ENCODE measurements around the gene QSOX1.

The QSOX1 gene

GRCh38 chr1:180236698-180237509, 82.2 kb downstream of the QSOX1 start:
- no peaks in the 10 kb centered on the region for H3K36me3 Mint-ChIP-seq (ENCODE audit: low read depth)
- no peaks in the 10 kb centered on the region for H3K9me3 Mint-ChIP-seq
- intact Hi-C loops (cut with micrococcal nuclease), result no loop called here
- peaks cover 95% of the 10 kb centered on the region for H3K27me3 Mint-ChIP-seq
- no peak overlapping the region for H3K4me3 Mint-ChIP-seq
- H3K27ac Mint-ChIP-seq, result no peak overlapping the region
- peaks cover 49% of the 10 kb centered on the region for H3K4me1 Mint-ChIP-seq (ENCODE audit: low read depth)

DNA sequence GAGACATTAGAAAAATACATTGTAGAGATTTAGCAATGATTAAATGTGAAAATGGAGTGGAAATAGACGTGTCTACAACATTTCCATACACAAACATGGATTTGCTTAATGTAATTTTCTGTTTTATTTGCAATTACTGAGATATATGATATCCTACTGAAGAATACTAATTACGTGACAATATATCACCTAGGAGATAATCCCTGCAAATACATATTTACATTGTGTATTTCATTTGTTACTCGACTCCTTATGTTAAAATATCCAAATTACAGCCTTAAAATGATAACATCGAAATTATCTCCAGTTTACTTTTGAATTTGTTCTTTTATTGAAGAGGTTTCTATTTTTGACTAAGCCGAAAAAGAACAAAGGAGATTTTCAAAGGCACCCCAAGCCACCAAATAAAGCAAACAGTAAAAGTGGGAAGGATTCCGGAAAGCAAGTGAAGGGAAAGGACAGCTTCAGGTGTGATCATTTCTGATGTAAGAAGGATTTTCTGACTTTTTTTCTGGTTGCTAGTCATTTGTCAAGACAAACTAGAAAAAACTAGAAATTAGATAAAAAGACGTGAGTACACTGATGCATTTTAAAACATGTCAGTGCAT, 83.3 kb downstream of the QSOX1 start:
- no peaks in the 10 kb centered on the region for H3K36me3 Mint-ChIP-seq (ENCODE audit: low read depth)
- no peak overlapping the region for H3K4me3 Mint-ChIP-seq
- H3K27ac Mint-ChIP-seq, result no peak overlapping the region
- intact Hi-C loops (cut with micrococcal nuclease), result no loop called here
- no peaks in the 10 kb centered on the region for H3K9me3 Mint-ChIP-seq
- H3K4me1 Mint-ChIP-seq (ENCODE audit: low read depth), result peaks cover 48% of the 10 kb centered on the region
- peaks cover 93% of the 10 kb centered on the region for H3K27me3 Mint-ChIP-seq

GRCh38 chr1:180238675-180239074, 84.0 kb downstream of the QSOX1 start:
- Mint-ChIP-seq H3K27me3 (peaks cover 89% of the 10 kb centered on the region), H3K36me3 (ENCODE audit: low read depth) (no peaks in the 10 kb centered on the region), H3K27ac (no peak overlapping the region), H3K4me3 (no peak overlapping the region), H3K4me1 (ENCODE audit: low read depth) (peaks cover 41% of the 10 kb centered on the region), H3K9me3 (no peaks in the 10 kb centered on the region)
- intact Hi-C loops (cut with micrococcal nuclease), result no loop called here

- no peaks in the 10 kb centered on the region for H3K9me3 Mint-ChIP-seq
- H3K27me3 Mint-ChIP-seq, result peaks cover 84% of the 10 kb centered on the region
- no peak overlapping the region for H3K4me3 Mint-ChIP-seq
- H3K36me3 Mint-ChIP-seq (ENCODE audit: low read depth), result no peaks in the 10 kb centered on the region
- H3K27ac Mint-ChIP-seq, result no peak overlapping the region
- intact Hi-C loops (cut with micrococcal nuclease), result no loop called here
- H3K4me1 Mint-ChIP-seq (ENCODE audit: low read depth), result peaks cover 33% of the 10 kb centered on the region
Measured at GRCh38 chr1:180239145-180240096, 84.8 kb downstream of the QSOX1 start.

- Mint-ChIP-seq H3K4me1 (ENCODE audit: low read depth) (peaks cover 8% of the 10 kb centered on the region), H3K4me3 (no peak overlapping the region), H3K27me3 (peaks cover 63% of the 10 kb centered on the region), H3K27ac (no peak overlapping the region), H3K36me3 (ENCODE audit: low read depth) (no peaks in the 10 kb centered on the region), H3K9me3 (no peaks in the 10 kb centered on the region)
- intact Hi-C loops (cut with micrococcal nuclease), result no loop called here
Measured at GRCh38 chr1:180241716-180242544, 87.3 kb downstream of the QSOX1 start.

GRCh38 chr1:180243517-180244221, 89.0 kb downstream of the QSOX1 start:
- intact Hi-C loops (cut with micrococcal nuclease), result no loop called here
- H3K27me3 Mint-ChIP-seq, result peaks cover 48% of the 10 kb centered on the region
- no peak overlapping the region for H3K4me3 Mint-ChIP-seq
- H3K27ac Mint-ChIP-seq, result no peak overlapping the region
- peaks cover 6% of the 10 kb centered on the region for H3K4me1 Mint-ChIP-seq (ENCODE audit: low read depth)
- no peaks in the 10 kb centered on the region for H3K36me3 Mint-ChIP-seq (ENCODE audit: low read depth)
- H3K9me3 Mint-ChIP-seq, result no peaks in the 10 kb centered on the region

DNA sequence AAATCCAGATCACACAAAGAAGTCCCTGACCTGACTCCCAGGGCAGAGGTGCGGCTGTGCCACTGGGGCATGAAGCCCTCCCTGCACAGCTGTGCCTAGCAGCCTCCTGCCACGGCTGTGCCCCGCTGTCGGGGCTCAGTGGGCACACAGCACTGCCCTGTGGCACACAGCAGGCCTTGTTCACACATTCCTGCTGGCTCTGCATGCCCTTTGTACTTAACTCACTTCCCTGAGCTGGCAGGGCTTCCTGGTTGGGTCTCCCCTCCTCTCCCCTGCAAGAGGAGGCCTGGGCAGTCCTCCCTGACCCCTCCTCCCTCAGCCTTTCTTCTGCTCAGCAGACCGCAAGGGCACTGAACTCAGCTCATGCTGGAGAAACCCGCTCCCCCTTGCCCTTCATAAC, 90.2 kb downstream of the QSOX1 start:
- Mint-ChIP-seq H3K9me3 (no peaks in the 10 kb centered on the region), H3K27me3 (peaks cover 44% of the 10 kb centered on the region)

GRCh38 chr1:180246579-180246978, 91.9 kb downstream of the QSOX1 start:
- H3K27me3 Mint-ChIP-seq, result peaks cover 38% of the 10 kb centered on the region
- no peaks in the 10 kb centered on the region for H3K9me3 Mint-ChIP-seq
- peaks cover 6% of the 10 kb centered on the region for H3K4me1 Mint-ChIP-seq (ENCODE audit: low read depth)
- H3K27ac Mint-ChIP-seq, result no peak overlapping the region
- H3K4me3 Mint-ChIP-seq, result no peak overlapping the region
- H3K36me3 Mint-ChIP-seq (ENCODE audit: low read depth), result no peaks in the 10 kb centered on the region
- intact Hi-C loops (cut with micrococcal nuclease), result no loop called here

More for the DNA sequence above, 90.2 kb downstream of the QSOX1 start:
- no peak overlapping the region for H3K4me3 Mint-ChIP-seq
- H3K36me3 Mint-ChIP-seq (ENCODE audit: low read depth), result no peaks in the 10 kb centered on the region
- peaks cover 6% of the 10 kb centered on the region for H3K4me1 Mint-ChIP-seq (ENCODE audit: low read depth)
- intact Hi-C loops (cut with micrococcal nuclease), result no loop called here
- no peak overlapping the region for H3K27ac Mint-ChIP-seq

- intact Hi-C loops (cut with micrococcal nuclease), result no loop called here
- peaks cover 37% of the 10 kb centered on the region for H3K27me3 Mint-ChIP-seq
- peaks cover 2% of the 10 kb centered on the region for H3K4me1 Mint-ChIP-seq (ENCODE audit: low read depth)
- no peaks in the 10 kb centered on the region for H3K9me3 Mint-ChIP-seq
- H3K36me3 Mint-ChIP-seq (ENCODE audit: low read depth), result no peaks in the 10 kb centered on the region
- no peak overlapping the region for H3K4me3 Mint-ChIP-seq
- no peak overlapping the region for H3K27ac Mint-ChIP-seq
Measured at GRCh38 chr1:180247061-180247460, 92.4 kb downstream of the QSOX1 start.

- Mint-ChIP-seq H3K36me3 (ENCODE audit: low read depth) (no peaks in the 10 kb centered on the region), H3K4me1 (ENCODE audit: low read depth) (peaks cover 3% of the 10 kb centered on the region), H3K27me3 (peaks cover 32% of the 10 kb centered on the region), H3K4me3 (no peak overlapping the region), H3K27ac (no peak overlapping the region), H3K9me3 (no peaks in the 10 kb centered on the region)
- intact Hi-C loops (cut with micrococcal nuclease), result no loop called here
Measured at GRCh38 chr1:180247580-180247979, 92.9 kb downstream of the QSOX1 start.

GRCh38 chr1:180248176-180248575, 93.5 kb downstream of the QSOX1 start:
- Mint-ChIP-seq H3K9me3 (no peaks in the 10 kb centered on the region), H3K4me3 (no peak overlapping the region), H3K27ac (no peak overlapping the region), H3K36me3 (ENCODE audit: low read depth) (no peaks in the 10 kb centered on the region), H3K4me1 (ENCODE audit: low read depth) (peaks cover 9% of the 10 kb centered on the region), H3K27me3 (peaks cover 28% of the 10 kb centered on the region)
- intact Hi-C loops (cut with micrococcal nuclease), result no loop called here

GRCh38 chr1:180248731-180249681, 94.3 kb downstream of the QSOX1 start:
- Mint-ChIP-seq H3K4me1 (ENCODE audit: low read depth) (peaks cover 11% of the 10 kb centered on the region), H3K27me3 (peaks cover 27% of the 10 kb centered on the region), H3K9me3 (no peaks in the 10 kb centered on the region), H3K27ac (no peak overlapping the region), H3K36me3 (ENCODE audit: low read depth) (no peaks in the 10 kb centered on the region), H3K4me3 (no peak overlapping the region)
- intact Hi-C loops (cut with micrococcal nuclease), result no loop called here

All from dendritic cell treated with granulocyte-macrophage colony-stimulating factor and Interleukin-4, amounts not matched to agents 40 ng/mL and 50 ng/mL, for 4 days (primary cell).